ENCODE results near the gene ZNF569.

GRCh38 chr19:37472165-37472564 is 4.9 kb upstream of the ZNF569 start:
- no peak for TF ChIP-seq CTCF (IDR thresholded peaks at IDR 0.05 in 2 of 3, conservative IDR thresholded peaks at IDR 0.05 in 1 of 3; ENCODE audit: control insufficient read depth in 2 of 3, extremely low read depth in 1 of 3, insufficient read depth in 1 of 3, low read depth in 3 of 3, low read length in 3 of 3)
- TF ChIP-seq FOS (IDR thresholded peaks at IDR 0.05; ENCODE audit: borderline replicate concordance, extremely low read depth, insufficient read length), result no peak
- TF ChIP-seq IRF5 (IDR thresholded peaks at IDR 0.05; ENCODE audit: borderline replicate concordance), result no peak
- no peak for TF ChIP-seq POLR2AphosphoS5 (IDR thresholded peaks at IDR 0.05; ENCODE audit: low read length)
